GM10847 (cell line): Measurements from ENCODE around the gene BEX4.
A peak's percentile ranks its signal among the peaks of the same experiment; 100 is the strongest.

Source experiments
- POLR2A ChIP-seq: IDR thresholded peaks from 2 replicates; pipeline ENCODE4 v1.6.1; 2011; ENCODE audit not compliant: insufficient read length; ENCODE audit errors: extremely low read depth

The BEX4 gene, protein sequence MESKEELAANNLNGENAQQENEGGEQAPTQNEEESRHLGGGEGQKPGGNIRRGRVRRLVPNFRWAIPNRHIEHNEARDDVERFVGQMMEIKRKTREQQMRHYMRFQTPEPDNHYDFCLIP

DNA sequence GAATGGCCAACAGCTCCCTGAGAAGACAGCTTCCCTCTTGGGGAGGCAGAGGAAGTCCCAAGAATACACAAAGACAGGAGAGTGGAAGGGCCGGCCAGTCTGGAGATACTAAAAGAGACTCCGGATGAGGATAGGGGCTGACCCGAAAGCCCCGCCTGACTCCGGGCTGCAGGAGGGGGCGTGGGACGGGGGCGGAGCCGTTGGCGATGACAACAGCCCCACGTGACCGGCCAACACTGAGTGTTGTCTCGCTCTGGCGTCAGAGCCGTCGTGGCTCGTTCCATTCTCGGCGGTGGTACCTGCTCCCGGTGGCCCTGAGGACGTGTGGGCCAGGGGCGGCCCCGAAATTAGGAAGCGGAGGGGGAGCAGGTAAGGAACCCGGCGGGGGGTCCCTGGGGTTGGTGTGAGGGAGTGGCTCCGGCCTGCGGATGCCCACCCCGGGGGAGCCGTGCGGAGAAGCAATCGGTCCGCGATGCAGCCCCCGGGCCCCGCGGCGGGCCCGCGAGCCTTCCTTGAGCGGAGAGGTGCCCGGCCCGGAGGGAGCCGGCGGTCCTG lies at the start of gene BEX4:
BEX4 (plus strand) TSS at position 239 of the 555 bp plus-strand sequence. CDS start 1,046 bp downstream, outside the sequence.
- peak; percentile 42 for TF ChIP-seq POLR2A

DNA sequence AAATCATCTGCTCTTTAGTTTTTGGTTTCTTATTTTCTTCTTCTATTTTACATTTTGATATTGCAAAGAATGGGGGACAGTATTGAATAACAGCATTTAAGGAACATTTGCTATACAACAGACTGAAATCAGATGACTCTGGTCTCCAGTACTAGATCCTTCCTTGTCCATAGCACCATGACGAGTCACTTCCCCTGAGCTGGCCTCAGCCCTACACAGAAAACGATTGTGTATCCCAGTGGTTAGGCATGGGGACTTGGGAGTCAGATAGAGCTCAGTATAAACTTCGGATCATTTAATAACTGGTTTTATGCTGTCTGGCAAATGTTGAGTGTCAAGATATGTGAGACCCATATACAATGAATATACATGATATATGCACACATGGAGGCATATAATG lies 44.7 kb upstream of the BEX4 start:
- no peak for TF ChIP-seq POLR2A

DNA sequence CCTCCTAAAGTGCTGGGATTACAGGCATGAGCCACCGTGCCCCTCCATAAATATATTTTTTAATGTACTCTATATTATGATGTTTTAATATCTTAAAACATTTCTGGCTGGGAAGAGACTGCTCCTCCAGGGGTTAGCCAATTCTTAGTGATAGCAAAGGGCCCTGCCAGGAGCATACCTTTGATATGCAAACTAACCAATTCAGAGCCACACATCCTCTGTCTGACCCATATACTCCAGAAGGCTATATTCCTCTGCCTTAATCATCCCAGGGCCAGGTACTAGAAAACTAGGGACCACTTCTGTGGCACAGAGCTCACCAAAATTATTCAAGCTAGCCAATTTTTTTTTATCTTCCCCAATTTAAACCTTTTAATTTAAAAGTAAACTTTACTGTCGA lies 43.6 kb upstream of the BEX4 start:
- TF ChIP-seq POLR2A, result no peak

DNA sequence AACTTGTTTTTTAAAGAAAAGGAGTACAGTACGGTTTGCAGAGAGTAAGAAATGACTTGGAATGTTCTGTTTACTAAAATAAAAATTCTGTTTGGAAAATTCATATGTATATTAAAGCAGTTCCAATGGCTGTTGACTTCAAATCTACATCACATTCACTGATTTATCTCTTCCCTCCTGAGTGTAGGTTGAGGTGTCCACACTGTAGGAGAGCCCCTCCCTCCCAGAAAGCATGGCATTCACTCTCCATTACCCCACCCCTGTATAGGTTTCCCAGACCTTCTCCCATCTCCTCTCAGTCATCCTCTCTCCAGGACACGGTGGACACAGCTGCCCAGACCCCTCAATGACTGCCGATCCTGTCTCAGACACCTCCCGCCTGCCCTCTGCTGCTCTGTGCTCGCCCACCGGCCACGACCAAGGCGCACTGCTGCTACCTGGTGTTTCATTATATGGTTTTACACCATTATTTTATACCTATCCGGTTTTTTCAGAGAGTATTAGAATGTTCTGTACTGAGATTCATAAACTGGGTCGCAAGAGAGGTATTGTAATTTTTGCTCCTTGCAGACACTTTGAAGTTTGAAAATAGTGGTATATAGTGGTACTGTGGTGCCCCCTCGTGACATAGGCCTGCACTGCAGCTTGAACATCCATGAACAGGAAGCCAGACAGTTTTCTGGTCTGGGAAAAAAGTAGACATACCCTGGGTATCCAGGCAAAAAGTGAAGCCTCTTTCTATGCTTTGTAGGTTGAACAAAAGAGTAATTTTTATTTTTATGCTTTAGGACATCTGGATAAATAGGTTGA lies 38.8 kb upstream of the BEX4 start:
- no peak for TF ChIP-seq POLR2A

DNA sequence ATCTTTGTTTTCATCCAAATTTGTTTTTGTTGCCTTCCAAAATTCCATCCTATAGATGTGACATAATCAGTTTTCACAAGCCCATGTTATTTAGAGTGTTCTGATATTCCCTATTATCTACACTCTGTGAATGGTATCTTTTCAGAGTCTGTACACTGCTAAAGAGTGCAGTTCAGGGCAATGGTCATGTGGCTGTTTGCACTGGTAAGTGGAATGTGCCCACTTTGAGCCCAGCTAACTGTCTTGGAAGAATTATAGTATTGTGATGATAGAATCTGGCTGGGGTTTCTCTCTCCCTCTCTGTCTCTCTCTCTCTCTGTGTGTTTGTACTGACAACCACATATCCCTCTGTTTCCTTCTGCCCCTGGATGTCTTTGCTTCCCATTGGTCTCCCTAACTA lies 37.4 kb upstream of the BEX4 start:
- no peak for TF ChIP-seq POLR2A

DNA sequence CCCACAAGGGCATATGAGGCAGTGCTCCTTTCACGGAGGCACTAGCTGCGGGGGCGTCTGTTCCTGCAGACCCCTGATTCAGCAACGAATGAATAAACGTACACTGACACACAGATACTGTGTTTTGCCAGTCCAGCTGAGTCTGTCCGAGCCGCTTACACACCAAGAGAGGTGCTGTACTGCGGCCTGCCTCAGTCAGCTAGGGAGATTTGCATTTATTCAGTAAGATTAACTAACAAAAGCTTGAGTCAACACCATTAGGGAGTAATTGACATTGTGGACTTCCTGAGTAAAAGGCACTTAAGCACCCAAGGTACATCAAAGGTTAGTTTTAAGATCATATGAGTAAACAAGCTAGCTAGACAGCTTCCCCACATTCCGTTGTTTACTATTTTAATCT lies 31.0 kb upstream of the BEX4 start:
- TF ChIP-seq POLR2A, result no peak

DNA sequence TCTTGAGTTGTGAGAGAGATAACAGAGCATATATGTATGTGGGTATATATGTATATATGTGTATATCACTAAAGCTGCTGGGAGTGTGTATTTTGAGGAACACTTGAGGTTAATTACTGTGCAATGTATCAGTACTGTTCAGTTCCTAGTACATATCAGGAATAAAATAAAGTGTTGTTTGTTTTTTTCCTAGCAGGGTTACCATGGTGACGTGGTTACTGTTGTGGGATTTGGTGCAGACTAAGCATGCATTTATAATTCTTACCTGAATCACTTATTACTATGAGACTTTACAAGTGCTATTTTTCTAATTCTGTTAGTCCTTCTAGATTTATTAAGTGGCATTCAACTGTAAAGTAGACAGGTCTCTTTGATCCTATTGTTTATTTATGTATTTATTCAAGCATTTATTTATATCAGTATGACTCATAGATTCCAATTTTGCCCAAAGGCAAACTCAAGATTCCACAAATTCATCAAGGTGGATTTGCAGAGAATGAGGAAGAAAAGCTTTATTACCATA lies 26.9 kb upstream of the BEX4 start:
- no peak for TF ChIP-seq POLR2A

DNA sequence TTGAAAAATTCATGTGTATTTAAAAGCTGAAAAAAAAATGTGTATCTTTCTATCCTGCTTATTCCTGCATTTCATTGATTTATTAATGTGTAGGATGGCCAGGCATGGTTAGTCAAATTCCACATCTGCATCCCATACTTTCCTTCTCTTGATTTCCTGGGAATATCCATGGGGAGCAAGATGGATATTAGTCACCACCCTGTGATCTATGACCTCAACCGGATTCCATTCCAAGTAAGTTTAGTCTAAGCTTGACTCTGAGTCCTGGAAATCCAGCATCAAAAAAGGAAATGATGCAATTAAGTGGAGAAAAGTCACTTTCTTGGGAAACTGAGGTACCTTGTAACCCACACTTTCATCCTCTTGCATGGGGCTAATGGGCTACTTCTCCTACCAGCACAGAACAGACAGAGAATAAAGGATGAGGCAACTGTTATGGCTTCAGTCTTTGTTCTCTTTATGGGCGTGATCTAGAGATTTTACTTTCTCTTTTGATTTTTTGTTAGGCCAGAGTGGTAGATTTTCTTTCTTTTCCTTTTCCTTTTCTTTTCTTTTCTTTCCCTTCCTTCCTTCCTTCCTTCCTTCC lies 17.1 kb upstream of the BEX4 start:
- no peak for TF ChIP-seq POLR2A

DNA sequence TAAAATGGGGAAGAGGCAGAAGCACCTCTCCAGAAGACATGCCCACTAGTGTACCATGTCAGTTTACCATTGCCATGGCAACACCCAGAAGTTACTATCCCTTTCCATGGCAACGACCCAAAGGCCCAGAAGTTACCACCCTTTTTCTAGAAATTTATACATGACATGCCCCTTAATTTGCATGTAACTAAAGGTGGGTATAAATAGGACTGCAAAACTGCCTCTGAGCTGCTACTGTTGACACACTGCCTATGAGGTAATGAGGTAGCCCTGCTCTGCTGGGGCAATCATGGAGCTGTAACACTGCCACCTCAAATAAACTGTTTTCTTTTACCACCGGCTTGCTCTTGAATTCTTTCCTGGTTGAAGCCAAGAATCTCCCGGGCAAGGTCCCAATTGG lies 13.9 kb upstream of the BEX4 start:
- TF ChIP-seq POLR2A, result no peak

DNA sequence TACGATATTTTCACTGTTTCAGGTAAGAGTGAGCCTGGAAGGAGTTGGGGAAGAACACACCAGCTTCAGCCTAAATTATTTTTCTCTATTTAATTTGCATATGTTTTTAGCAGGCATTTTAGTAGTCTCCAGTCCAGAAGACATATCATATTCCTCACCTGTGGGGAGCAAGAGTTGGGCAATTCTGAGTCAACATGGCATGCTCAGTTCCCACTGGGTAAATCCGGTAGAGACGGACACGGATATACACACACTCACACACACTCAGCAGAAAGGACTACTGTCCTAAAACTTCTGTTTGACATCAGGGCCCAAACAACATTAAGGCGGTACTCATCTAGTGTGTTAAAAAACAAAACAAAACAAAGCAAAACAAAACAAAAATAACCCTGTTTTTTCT lies 4.9 kb upstream of the BEX4 start:
- TF ChIP-seq POLR2A, result no peak

DNA sequence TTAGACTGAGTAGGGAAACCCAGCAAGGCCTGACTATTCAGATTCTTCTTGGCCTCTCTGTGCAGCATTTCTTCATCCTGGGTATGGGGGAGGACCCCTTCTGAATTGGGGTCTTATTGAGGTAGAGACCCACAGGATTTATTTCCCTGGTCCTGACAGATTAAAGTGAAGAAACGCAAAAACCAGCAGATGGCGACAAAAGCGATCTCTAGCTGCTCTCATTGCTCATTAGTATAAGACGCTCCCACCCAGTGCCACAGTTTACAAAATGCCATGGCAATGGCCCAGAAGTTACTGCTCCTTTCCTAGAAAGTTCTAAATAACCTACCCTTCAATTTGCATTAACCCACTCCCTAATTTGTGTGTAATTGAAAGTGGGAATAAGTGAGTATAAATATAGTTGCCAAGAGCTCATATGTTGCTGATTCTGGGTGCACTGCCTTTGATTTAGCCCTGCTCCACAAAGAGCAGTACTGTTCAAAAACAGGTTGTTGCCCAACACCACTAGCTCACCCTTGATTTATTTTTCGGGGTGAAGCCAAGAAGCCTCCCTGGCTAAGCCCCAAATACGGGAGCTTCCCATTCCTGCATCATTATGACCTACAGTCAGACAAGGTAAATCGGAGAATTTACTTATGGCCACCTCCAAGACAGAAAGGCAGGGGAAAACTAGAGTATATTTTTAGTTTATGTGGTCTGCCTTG lies 3.7 kb upstream of the BEX4 start:
- no peak for TF ChIP-seq POLR2A

DNA sequence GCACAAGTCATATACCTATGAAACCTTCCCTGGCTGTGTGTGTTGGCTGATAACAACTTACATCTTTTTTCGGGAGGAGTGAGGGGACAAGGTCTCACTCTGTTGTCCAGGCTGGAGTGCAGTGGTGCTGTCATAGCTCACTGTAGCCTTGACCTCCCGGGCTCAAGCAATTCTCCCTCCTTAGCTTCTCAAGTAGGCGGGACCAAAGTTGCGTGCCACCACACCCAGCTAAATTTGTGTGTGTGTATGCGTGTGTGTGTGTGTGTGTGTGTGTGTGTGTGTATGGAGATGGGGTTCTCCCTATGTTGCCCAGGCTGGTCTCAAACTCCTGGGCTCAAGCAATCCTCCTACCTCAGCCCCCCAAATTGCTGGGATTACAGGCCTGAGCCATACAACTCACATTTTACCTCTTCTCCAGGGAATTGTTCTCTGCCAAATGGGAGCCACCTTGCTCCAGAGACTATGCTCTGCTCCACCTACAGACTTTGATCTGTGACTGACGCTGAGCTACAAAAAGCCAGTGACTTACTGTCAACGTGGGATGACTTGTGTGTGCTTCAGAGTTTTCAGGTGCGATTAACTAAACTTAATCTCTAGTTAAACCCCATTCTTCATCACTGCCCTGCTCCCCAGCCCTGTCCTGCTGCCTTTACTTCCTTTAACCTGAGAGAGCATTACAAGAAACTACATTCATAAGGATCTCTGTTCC lies 2.0 kb upstream of the BEX4 start:
- no peak for TF ChIP-seq POLR2A

DNA sequence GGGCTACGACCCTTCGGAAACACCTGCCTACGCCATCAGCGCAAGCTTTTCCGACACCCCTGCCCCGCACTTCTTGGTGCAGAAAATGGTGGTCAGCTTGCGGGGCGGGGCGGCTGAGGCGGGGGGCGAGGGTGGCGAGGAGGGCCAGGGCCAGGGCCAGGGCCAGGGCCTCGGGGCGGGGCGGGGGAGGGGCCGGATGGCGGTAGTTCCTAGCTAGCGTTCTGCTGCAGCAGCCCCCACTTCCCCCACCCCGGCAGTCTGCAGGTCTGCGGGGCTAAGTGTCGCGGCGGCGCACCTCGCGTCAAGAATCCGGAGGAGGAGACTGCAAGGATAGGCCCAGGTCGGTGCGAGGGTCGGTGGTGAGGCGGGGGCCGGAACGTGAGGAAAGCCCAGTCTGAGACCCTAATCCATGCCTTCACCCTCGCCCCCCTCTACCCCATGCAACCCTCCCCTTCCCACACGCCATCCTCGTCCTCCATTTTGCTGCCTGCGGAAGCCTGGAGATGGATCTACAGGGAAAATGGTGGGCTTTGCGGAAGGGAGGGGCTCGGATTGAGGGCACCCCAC lies 600 bp downstream of the BEX4 start:
- TF ChIP-seq POLR2A, result no peak

DNA sequence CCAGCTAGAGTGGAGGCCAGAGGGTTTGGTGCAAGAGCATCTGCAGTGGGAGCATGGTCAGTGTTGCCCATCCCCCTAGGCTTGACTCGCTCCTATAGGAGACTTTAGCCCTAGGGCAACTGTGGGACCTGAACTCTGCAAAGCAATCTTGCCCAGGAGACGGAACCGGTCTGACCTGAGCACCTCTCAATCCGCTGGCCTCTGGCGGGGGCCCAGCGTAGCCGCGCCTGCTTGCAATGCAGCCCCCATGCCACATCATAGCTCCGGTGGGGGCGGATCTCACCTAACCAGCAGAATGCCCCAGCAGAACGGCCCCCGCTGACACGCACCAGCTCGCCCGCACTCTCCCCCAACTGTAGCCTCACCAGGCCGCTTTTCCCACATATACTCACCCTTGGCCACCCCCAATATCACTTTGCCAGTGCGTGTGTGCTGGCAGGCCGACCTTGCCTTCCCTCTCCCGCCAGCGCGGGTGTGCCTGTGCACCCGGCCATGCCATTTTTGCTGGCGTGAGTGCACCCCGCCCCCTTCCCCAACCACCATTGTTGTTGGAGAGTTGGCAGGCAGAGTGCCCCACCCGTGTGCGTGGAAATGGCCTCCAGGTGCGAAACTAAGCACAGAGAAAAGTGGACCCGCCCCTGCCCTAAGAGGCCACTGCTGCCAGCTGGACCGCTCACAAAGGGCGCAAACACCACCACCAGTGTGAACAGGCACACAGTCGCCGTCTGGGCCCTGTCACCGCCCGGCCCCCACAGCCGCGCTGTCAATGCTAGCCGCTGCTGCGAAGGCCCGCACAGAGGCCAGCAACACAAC lies 5.8 kb downstream of the BEX4 start:
- no peak for TF ChIP-seq POLR2A
